ENCODE measurements around the gene ABI2. TPM values are rescaled to one million over a fixed set of nuclear protein-coding genes. Genes with fewer than 3 reads are reported as not detected.

ABI2 gene
- total RNA-seq, 6 experiments from 2014 or later, result 5.2 to 13.9 (median 8.9) TPM

GRCh38 chr2:203404996-203405395 is 76.8 kb downstream of the ABI2 start:
- DNase-seq, result no peak
- Histone ChIP-seq H3K9me3 (no peaks in the 10 kb centered on the region), H3K27me3 (no peaks in the 10 kb centered on the region), H3K4me1 (no peaks in the 10 kb centered on the region), H3K36me3 (peaks cover 0 to 5% (median 0%) of the 10 kb centered on the region in 4 donors), H3K27ac (no peak overlapping the region), H3K4me3 (no peak overlapping the region)
- intact Hi-C loops (cut with DNase I), result no loop called here
- no peak for ATAC-seq
- TF ChIP-seq POLR2A (IDR thresholded peaks at IDR 0.05) (no peak), CTCF (IDR thresholded peaks at IDR 0.05) (no peak)

GRCh38 chr2:203407496-203407895 is 79.3 kb downstream of the ABI2 start:
- H3K27me3 ChIP-seq, result no peaks in the 10 kb centered on the region
- no peak for DNase-seq
- peaks cover 0 to 5% (median 0%) of the 10 kb centered on the region in 4 donors for H3K36me3 ChIP-seq
- no peak overlapping the region for H3K27ac ChIP-seq
- H3K4me3 ChIP-seq, result no peak overlapping the region
- H3K9me3 ChIP-seq, result no peaks in the 10 kb centered on the region
- ATAC-seq, result no peak
- intact Hi-C loops (cut with DNase I), result no loop called here
- H3K4me1 ChIP-seq, result no peaks in the 10 kb centered on the region
- TF ChIP-seq POLR2A (IDR thresholded peaks at IDR 0.05), result no peak
- TF ChIP-seq CTCF (IDR thresholded peaks at IDR 0.05), result no peak

- no peaks in the 10 kb centered on the region for H3K4me1 ChIP-seq
- intact Hi-C loops (cut with DNase I), result no loop called here
- ATAC-seq (no peak), DNase-seq (no peak)
- H3K27ac ChIP-seq, result no peak overlapping the region
- 71% methylated on average over 7 of the region's 7 CpGs for WGBS (ENCODE audit: insufficient coverage, low coverage, low lambda C conversion rate, missing lambda C conversion rate)
- no peaks in the 10 kb centered on the region for H3K9me3 ChIP-seq
- H3K4me3 ChIP-seq, result no peak overlapping the region
- no peaks in the 10 kb centered on the region for H3K27me3 ChIP-seq
- peaks cover 0 to 3% (median 0%) of the 10 kb centered on the region in 4 donors for H3K36me3 ChIP-seq
- no peak for TF ChIP-seq POLR2A (IDR thresholded peaks at IDR 0.05)
- no peak for TF ChIP-seq CTCF (IDR thresholded peaks at IDR 0.05)
These were observed 84.5 kb downstream of the ABI2 start for GRCh38 chr2:203412546-203413331.

DNA sequence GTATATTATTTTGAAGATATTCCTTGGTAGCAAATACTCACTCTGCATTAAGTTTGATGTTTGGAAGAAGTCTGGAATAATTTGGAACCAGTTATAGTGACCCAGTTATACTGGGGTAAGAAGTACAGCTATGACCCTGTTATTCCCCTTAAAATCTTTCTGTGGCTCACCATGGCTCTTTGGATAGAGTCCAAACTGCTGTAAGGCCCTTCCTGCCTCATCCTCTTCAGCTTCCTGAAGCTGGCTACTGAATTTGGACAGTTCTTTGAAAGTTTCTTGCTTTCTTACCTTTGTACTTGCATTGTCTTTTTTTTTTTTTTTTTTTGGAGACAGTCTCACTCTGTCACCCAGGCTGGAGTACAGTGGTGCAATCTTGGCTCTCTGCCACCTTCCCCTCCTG is 85.6 kb downstream of the ABI2 start:
- no peak for TF ChIP-seq POLR2A (IDR thresholded peaks at IDR 0.05)
- no peak for TF ChIP-seq CTCF (IDR thresholded peaks at IDR 0.05)
- no peak for ATAC-seq
- DNase-seq, result no peak
- Histone ChIP-seq H3K27me3 (no peaks in the 10 kb centered on the region), H3K36me3 (peaks cover 0 to 3% (median 1%) of the 10 kb centered on the region in 4 donors), H3K4me1 (no peaks in the 10 kb centered on the region), H3K4me3 (no peak overlapping the region), H3K27ac (no peak overlapping the region), H3K9me3 (no peaks in the 10 kb centered on the region)
- intact Hi-C loops (cut with DNase I), result no loop called here

DNA sequence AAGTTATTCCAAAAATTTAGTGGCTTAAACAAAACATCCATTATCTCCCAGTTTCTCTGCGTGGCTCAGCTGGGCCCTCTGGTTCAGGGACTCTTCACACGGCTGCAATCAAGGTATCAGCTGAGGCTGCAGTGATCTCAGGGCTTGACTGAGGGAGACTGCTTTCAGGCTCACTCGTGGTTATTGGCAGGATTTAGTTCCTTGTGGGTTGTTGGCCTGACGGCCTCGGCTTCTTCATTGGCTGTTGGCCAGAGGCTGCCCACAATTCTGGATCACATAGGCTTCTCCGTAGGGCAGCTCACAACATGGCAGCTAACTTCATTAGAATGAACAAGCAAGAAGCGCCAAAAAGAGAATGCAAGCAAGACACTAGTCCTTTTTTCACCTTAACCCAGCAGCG is 90.1 kb downstream of the ABI2 start:
- H3K27ac ChIP-seq, result no peak overlapping the region
- intact Hi-C loops (cut with DNase I), result no loop called here
- H3K4me1 ChIP-seq, result no peaks in the 10 kb centered on the region
- no peak for ATAC-seq
- no peaks in the 10 kb centered on the region for H3K9me3 ChIP-seq
- no peaks in the 10 kb centered on the region for H3K27me3 ChIP-seq
- peaks cover 0 to 3% (median 1%) of the 10 kb centered on the region in 4 donors for H3K36me3 ChIP-seq
- WGBS (ENCODE audit: insufficient coverage, low coverage, low lambda C conversion rate, missing lambda C conversion rate), result 83% methylated on average over 7 of the region's 8 CpGs
- no peak for TF ChIP-seq CTCF (IDR thresholded peaks at IDR 0.05)
- no peak for TF ChIP-seq POLR2A (IDR thresholded peaks at IDR 0.05)
- H3K4me3 ChIP-seq, result no peak overlapping the region
- DNase-seq, result no peak

All from right lobe of liver (tissue), 6 donors.